CD4-positive, alpha-beta memory T cell (primary cell): ENCODE data around the gene GGNBP2. TPM values are rescaled to one million over a fixed set of nuclear protein-coding genes. Genes with fewer than 3 reads are reported as not detected.
A peak's percentile ranks its signal among the peaks of the same experiment; 100 is the strongest.
"Not testable (repeated sequence)": the region's sequence is repeated elsewhere in the genome, so short reads cannot be mapped to it uniquely, and the experiment has no call there.

ENCODE experiments used
- CTCF ChIA-PET: fragments of 350-600 bp; sonication (Branson Sonifier 250); formaldehyde crosslinking; loops from one replicate; lab custom pipeline; 2021; ENCODE audit warnings: inconsistent platforms; ENCODE audit not compliant: partially characterized antibody; lab: Charles Lee
- POLR2A ChIA-PET: fragments of 350-600 bp; sonication (Branson Sonifier 250); formaldehyde crosslinking; loops from one replicate; lab custom pipeline; 2021; ENCODE audit not compliant: partially characterized antibody; lab: Charles Lee
- DNase-seq, 5 donors: peaks; one replicate each; pipeline versions ENCODE4 v3.0.0 to v3.0.0-alpha.2; 2020 to 2022; ENCODE audit warnings: mixed read lengths in 1 of 5
- H3K27ac ChIP-seq: one replicate; pipeline ENCODE4 v1.7.0; 2013; ENCODE audit warnings: low read depth, low read length
- H3K27me3 ChIP-seq: 2 replicates; pipeline ENCODE4 v1.7.0; 2013; ENCODE audit warnings: mild to moderate bottlenecking, low read length, moderate library complexity; ENCODE audit not compliant: insufficient read depth
- H3K36me3 ChIP-seq: 2 replicates; pipeline ENCODE4 v1.7.0; 2013; ENCODE audit warnings: mild to moderate bottlenecking, low read length, moderate library complexity; ENCODE audit not compliant: insufficient read depth
- H3K4me1 ChIP-seq: 2 replicates; pipeline ENCODE4 v1.7.0; 2013; ENCODE audit warnings: mild to moderate bottlenecking, low read length, moderate library complexity; ENCODE audit not compliant: insufficient read depth
- H3K4me3 ChIP-seq, 2 donors: one replicate each; pipeline ENCODE4 v1.7.0; 2013; ENCODE audit warnings: low read length in 2 of 2, mild to moderate bottlenecking in 1 of 2
- H3K9me3 ChIP-seq, 2 donors: one replicate each; pipeline ENCODE4 v1.7.0; 2013; ENCODE audit warnings: low read length in 2 of 2, control low read depth in 1 of 2; ENCODE audit not compliant: control insufficient read depth in 1 of 2
- H3K27ac Mint-ChIP-seq, 7 donors: one replicate each; pipeline ENCODE4 v1.8.0; 2020 to 2021; ENCODE audit warnings: mixed read lengths in 7 of 7, mild to moderate bottlenecking in 6 of 7, inconsistent platforms in 3 of 7, moderate library complexity in 3 of 7
- H3K27me3 Mint-ChIP-seq, 2 donors: one replicate each; pipeline ENCODE4 v1.8.0; 2020 to 2021; ENCODE audit warnings: mixed read lengths in 2 of 2
- H3K36me3 Mint-ChIP-seq, 2 donors: one replicate each; pipeline ENCODE4 v1.8.0; 2020 to 2021; ENCODE audit warnings: mixed read lengths in 2 of 2, inconsistent platforms in 1 of 2, mild to moderate bottlenecking in 1 of 2
- H3K4me1 Mint-ChIP-seq, 4 donors: one replicate each; pipeline ENCODE4 v1.8.0; 2020 to 2021; ENCODE audit warnings: mixed read lengths in 4 of 4, mild to moderate bottlenecking in 1 of 4
- H3K4me3 Mint-ChIP-seq, 8 donors: one replicate each; pipeline ENCODE4 v1.8.0; 2020 to 2021; ENCODE audit warnings: mixed read lengths in 8 of 8, mild to moderate bottlenecking in 7 of 8, moderate library complexity in 6 of 8, inconsistent platforms in 3 of 8
- H3K9me3 Mint-ChIP-seq, 8 donors: one replicate each; pipeline ENCODE4 v1.8.0; 2020 to 2021; ENCODE audit warnings: mixed read lengths in 8 of 8, mild to moderate bottlenecking in 5 of 8, inconsistent platforms in 3 of 8, moderate library complexity in 1 of 8
- intact Hi-C: fragments of 100-400 bp; cut with micrococcal nuclease; formaldehyde crosslinking; loops from one replicate; pipeline ENCODE4 v1.15.1; 2023
- polyA plus RNA-seq, 2 donors: library from polyadenylated mRNA; unstranded; fragments of 300-500 nt; fragmentation: Illumina TruSeq; gene quantifications; one replicate each; pipeline ENCODE4 v1.2.3, GENCODE V29; 2021
- total RNA-seq, 2 experiments: library from RNA; stranded (reverse); gene quantifications; one replicate each; pipeline ENCODE4 v1.2.3, GENCODE V29; 2021

The GGNBP2 gene
- total and polyA plus RNA-seq, 4 experiments from 2014 or later: 45.5 to 143 (median 112) TPM

GRCh38 chr17:36507266-36507665 is 37.5 kb upstream of the GGNBP2 start:
- no peaks in the 10 kb centered on the region for H3K27me3 ChIP-seq
- Mint-ChIP-seq H3K36me3 (peaks cover 26 to 49% of the 10 kb centered on the region in 2 donors), H3K27me3 (no peaks in the 10 kb centered on the region), H3K9me3 (no peaks in the 10 kb centered on the region), H3K4me1 (peaks cover 0 to 2% (median 0%) of the 10 kb centered on the region in 4 donors), H3K27ac (no peak overlapping the region), H3K4me3 (no peak overlapping the region)
- DNase-seq: no peak
- no peak overlapping the region for H3K27ac ChIP-seq
- H3K9me3 ChIP-seq: no peaks in the 10 kb centered on the region
- no peak overlapping the region for H3K4me3 ChIP-seq
- H3K4me1 ChIP-seq: no peaks in the 10 kb centered on the region
- ChIA-PET CTCF (no interaction called here), POLR2A (no interaction called here)
- H3K36me3 ChIP-seq: peaks cover 4% of the 10 kb centered on the region
- intact Hi-C loops: no loop called here

- H3K4me3 Mint-ChIP-seq, H3K27me3 Mint-ChIP-seq, POLR2A ChIA-PET, H3K27ac Mint-ChIP-seq, H3K4me1 ChIP-seq, H3K9me3 Mint-ChIP-seq, H3K27me3 ChIP-seq, H3K9me3 ChIP-seq, H3K4me3 ChIP-seq, intact Hi-C loops, CTCF ChIA-PET, H3K36me3 ChIP-seq, H3K27ac ChIP-seq, H3K4me1 Mint-ChIP-seq, DNase-seq: not testable (repeated sequence)
- H3K36me3 Mint-ChIP-seq: peaks cover 27 to 42% of the 10 kb centered on the region in 2 donors
These were observed 36.3 kb upstream of the GGNBP2 start for GRCh38 chr17:36508439-36508838.

GRCh38 chr17:36509272-36509985 is 35.3 kb upstream of the GGNBP2 start:
- Mint-ChIP-seq H3K9me3 (no peaks in the 10 kb centered on the region), H3K4me3 (no peak overlapping the region), H3K36me3 (peaks cover 28 to 35% of the 10 kb centered on the region in 2 donors), H3K27me3 (no peaks in the 10 kb centered on the region), H3K27ac (peak overlapping the region in 1 of 7 donors; percentile 67), H3K4me1 (no peaks in the 10 kb centered on the region)
- Histone ChIP-seq H3K27me3 (no peaks in the 10 kb centered on the region), H3K4me1 (no peaks in the 10 kb centered on the region), H3K27ac (no peak overlapping the region), H3K4me3 (no peak overlapping the region), H3K36me3 (peaks cover 4% of the 10 kb centered on the region), H3K9me3 (no peaks in the 10 kb centered on the region)
- ChIA-PET POLR2A (no interaction called here), CTCF (interaction anchor here (0.6 kb wide), 1 partner anchor 45 kb away, joined by 3 read pairs; no protein-coding TSS in a partner anchor)
- intact Hi-C loops: no loop called here
- DNase-seq: no peak

- H3K36me3 ChIP-seq: peaks cover 3% of the 10 kb centered on the region
- peak overlapping the region in 1 of 7 donors; percentile 69 for H3K27ac Mint-ChIP-seq
- H3K9me3 ChIP-seq: no peaks in the 10 kb centered on the region
- no peaks in the 10 kb centered on the region for H3K27me3 Mint-ChIP-seq
- H3K4me1 Mint-ChIP-seq: no peaks in the 10 kb centered on the region
- CTCF ChIA-PET: no interaction called here
- H3K4me3 Mint-ChIP-seq: no peak overlapping the region
- no peak for DNase-seq
- intact Hi-C loops: no loop called here
- POLR2A ChIA-PET: no interaction called here
- H3K4me1 ChIP-seq: no peaks in the 10 kb centered on the region
- no peak overlapping the region for H3K4me3 ChIP-seq
- no peaks in the 10 kb centered on the region for H3K27me3 ChIP-seq
- no peaks in the 10 kb centered on the region for H3K9me3 Mint-ChIP-seq
- H3K36me3 Mint-ChIP-seq: peaks cover 31 to 33% of the 10 kb centered on the region in 2 donors
- H3K27ac ChIP-seq: no peak overlapping the region
These were observed 34.1 kb upstream of the GGNBP2 start for GRCh38 chr17:36510636-36511035.

DNA sequence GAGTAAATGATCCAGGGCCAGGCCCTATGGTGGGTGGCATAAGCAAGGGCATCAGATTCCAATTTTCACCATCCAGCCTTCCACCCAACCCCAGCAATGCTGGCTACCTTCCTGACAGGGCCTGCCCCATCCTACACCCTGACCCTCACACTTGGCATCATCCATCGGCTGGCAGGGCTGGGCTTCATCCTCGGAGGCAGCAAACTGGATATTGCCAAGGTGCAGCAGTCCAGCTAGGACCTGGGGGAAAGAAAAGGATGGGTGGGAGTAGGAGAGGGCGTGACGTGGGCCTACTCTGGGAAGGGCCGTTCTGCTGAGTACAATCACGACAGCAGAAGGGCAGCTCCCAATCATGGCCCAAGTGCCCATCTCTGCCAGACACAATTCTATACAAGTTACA is 33.5 kb upstream of the GGNBP2 start:
- Mint-ChIP-seq H3K4me3 (no peak overlapping the region), H3K4me1 (no peaks in the 10 kb centered on the region), H3K27me3 (no peaks in the 10 kb centered on the region), H3K9me3 (no peaks in the 10 kb centered on the region), H3K36me3 (peaks cover 25 to 27% of the 10 kb centered on the region in 2 donors), H3K27ac (no peak overlapping the region)
- Histone ChIP-seq H3K36me3 (no peaks in the 10 kb centered on the region), H3K27me3 (no peaks in the 10 kb centered on the region), H3K4me1 (no peaks in the 10 kb centered on the region), H3K9me3 (no peaks in the 10 kb centered on the region), H3K27ac (no peak overlapping the region), H3K4me3 (no peak overlapping the region)
- DNase-seq: no peak
- ChIA-PET CTCF (no interaction called here), POLR2A (no interaction called here)
- intact Hi-C loops: no loop called here

DNA sequence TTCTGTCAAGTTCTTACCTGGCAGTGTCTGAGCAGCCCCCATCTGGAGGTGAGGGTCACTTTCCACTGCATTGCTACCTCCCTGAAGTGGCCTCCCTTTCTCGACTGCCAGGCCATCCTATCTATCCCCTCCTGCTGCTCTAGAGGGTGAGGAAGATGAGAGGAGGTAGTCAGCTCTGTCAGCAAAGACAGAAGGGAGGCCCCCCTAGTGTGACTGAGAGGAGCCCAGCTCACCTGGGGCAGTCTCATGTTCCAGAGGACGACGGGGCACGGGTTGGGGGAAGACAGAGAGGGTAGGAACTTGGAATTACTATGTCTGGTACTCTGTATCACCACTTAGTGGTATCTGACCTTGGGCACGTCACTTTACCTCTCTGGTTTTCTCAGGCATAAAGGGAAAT is 32.1 kb upstream of the GGNBP2 start:
- no peak overlapping the region for H3K4me3 ChIP-seq
- H3K9me3 ChIP-seq: no peaks in the 10 kb centered on the region
- intact Hi-C loops: no loop called here
- ChIA-PET CTCF (interaction anchor here (0.6 kb wide), 1 partner anchor 44 kb away, joined by 3 read pairs; no protein-coding TSS in a partner anchor), POLR2A (no interaction called here)
- H3K9me3 Mint-ChIP-seq: no peaks in the 10 kb centered on the region
- no peak overlapping the region for H3K4me3 Mint-ChIP-seq
- no peaks in the 10 kb centered on the region for H3K4me1 ChIP-seq
- H3K27me3 ChIP-seq: no peaks in the 10 kb centered on the region
- H3K27ac ChIP-seq: no peak overlapping the region
- H3K36me3 Mint-ChIP-seq: peaks cover 17 to 23% of the 10 kb centered on the region in 2 donors
- no peaks in the 10 kb centered on the region for H3K4me1 Mint-ChIP-seq
- no peak for DNase-seq
- no peak overlapping the region for H3K27ac Mint-ChIP-seq
- no peaks in the 10 kb centered on the region for H3K27me3 Mint-ChIP-seq
- no peaks in the 10 kb centered on the region for H3K36me3 ChIP-seq

GRCh38 chr17:36514856-36515255 is 29.9 kb upstream of the GGNBP2 start:
- Histone ChIP-seq H3K9me3 (no peaks in the 10 kb centered on the region), H3K4me1 (no peaks in the 10 kb centered on the region), H3K36me3 (no peaks in the 10 kb centered on the region), H3K27me3 (no peaks in the 10 kb centered on the region), H3K4me3 (no peak overlapping the region), H3K27ac (no peak overlapping the region)
- ChIA-PET CTCF (no interaction called here), POLR2A (no interaction called here)
- Mint-ChIP-seq H3K27me3 (no peaks in the 10 kb centered on the region), H3K27ac (no peak overlapping the region), H3K36me3 (peaks cover 17 to 25% of the 10 kb centered on the region in 2 donors), H3K4me3 (no peak overlapping the region), H3K9me3 (no peaks in the 10 kb centered on the region), H3K4me1 (no peaks in the 10 kb centered on the region)
- intact Hi-C loops: no loop called here
- DNase-seq: no peak
